Muscle layer of colon (tissue), 2 donors: ENCODE data around the gene NMRK1.

ENCODE experiments used
- H3K27ac ChIP-seq: one replicate; pipeline ENCODE4 v1.7.0; 2013; ENCODE audit warnings: low read depth, mild to moderate bottlenecking, low read length, moderate library complexity
- H3K27me3 ChIP-seq, 2 donors: one replicate each; pipeline ENCODE4 v1.7.0; 2013; ENCODE audit warnings: low read length in 2 of 2, mild to moderate bottlenecking in 2 of 2; ENCODE audit not compliant: insufficient read depth in 2 of 2, control insufficient read depth in 1 of 2
- H3K36me3 ChIP-seq: one replicate; pipeline ENCODE4 v1.7.0; 2013; ENCODE audit warnings: mild to moderate bottlenecking, low read length; ENCODE audit not compliant: insufficient read depth
- H3K4me1 ChIP-seq: one replicate; pipeline ENCODE4 v1.7.0; 2013; ENCODE audit warnings: mild to moderate bottlenecking, low read length; ENCODE audit not compliant: insufficient read depth
- H3K4me3 ChIP-seq, 2 donors: one replicate each; pipeline ENCODE4 v1.7.0; 2013; ENCODE audit warnings: low read length in 2 of 2, low read depth in 1 of 2, mild to moderate bottlenecking in 1 of 2, moderate library complexity in 1 of 2
- H3K9ac ChIP-seq: one replicate; pipeline ENCODE4 v1.7.0; 2013; ENCODE audit warnings: low read length
- H3K9me3 ChIP-seq: one replicate; pipeline ENCODE4 v1.7.0; 2013; ENCODE audit warnings: mild to moderate bottlenecking, low read length
- donor health status: abdominal sarcoma.
- donor health status: Adenocarcinoma of cecum.

The NMRK1 gene

DNA sequence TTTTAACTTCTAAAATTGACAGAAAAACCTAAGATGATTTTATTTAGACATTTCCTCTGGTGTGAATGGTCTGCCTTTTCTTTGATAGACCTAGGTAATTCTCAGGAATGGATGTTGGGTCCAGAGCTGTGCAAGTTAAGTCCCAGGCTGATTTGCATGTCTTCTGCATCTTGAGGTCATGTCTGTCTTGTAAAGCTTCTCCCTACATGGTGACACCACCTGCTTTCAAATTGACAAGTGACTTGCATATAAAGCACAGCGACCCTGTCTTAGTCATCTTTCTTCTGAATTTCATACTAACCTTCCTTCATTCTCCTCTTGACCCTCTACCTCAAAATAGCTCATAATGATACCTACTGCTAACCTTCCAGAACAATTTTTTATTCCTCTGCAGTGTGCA is 29.6 kb upstream of the NMRK1 start:
- no peak overlapping the region for H3K4me3 ChIP-seq
- no peak overlapping the region for H3K27ac ChIP-seq
- no peak overlapping the region for H3K9ac ChIP-seq
- peaks cover 4% of the 10 kb centered on the region for H3K36me3 ChIP-seq
- no peaks in the 10 kb centered on the region for H3K27me3 ChIP-seq
- peaks cover 7% of the 10 kb centered on the region for H3K4me1 ChIP-seq
- H3K9me3 ChIP-seq: no peaks in the 10 kb centered on the region

DNA sequence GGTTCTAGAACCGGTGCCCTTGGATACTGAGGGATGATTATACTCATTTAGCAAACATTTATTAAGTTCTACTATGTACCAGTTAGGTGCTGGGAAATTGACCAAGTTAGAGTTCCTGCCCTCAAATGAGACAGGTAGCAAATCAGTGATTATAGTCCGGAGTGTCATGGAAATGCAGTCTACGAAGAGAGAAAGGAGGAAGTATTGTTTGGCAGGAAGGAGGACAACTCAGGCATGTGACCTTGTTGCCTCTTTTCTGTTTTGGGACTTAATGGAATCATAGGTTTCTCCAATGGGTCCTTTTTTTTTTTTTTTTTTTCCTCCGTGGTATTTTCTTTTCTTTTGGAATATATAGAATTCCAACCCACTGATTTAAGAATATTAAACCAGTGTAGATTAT is 28.4 kb upstream of the NMRK1 start:
- Histone ChIP-seq H3K9ac (no peak overlapping the region), H3K27ac (no peak overlapping the region), H3K4me1 (peaks cover 7% of the 10 kb centered on the region), H3K4me3 (no peak overlapping the region), H3K9me3 (no peaks in the 10 kb centered on the region), H3K27me3 (no peaks in the 10 kb centered on the region), H3K36me3 (peaks cover 4% of the 10 kb centered on the region)

DNA sequence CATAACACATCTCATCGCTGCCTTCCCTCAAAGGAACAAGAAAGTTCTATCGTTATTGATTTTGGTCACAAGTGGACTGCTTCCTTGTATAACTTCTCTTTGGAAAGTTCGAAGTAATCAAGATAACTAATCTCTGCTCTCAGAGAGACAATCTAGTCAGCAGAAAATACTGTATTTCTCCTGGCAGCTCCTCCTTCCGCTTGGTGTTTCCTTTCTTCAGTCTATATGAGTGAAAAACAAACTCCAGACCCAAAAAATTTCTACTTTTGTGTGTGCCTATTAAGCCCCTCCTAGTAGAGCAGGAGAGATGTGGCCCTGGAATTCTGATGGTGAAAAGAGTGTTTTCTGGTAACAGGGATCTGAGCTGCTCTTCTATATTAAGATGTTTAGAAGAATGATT is 24.8 kb upstream of the NMRK1 start:
- Histone ChIP-seq H3K27me3 (no peaks in the 10 kb centered on the region), H3K4me1 (peaks cover 7% of the 10 kb centered on the region), H3K4me3 (no peak overlapping the region), H3K9ac (no peak overlapping the region), H3K27ac (no peak overlapping the region), H3K36me3 (no peaks in the 10 kb centered on the region), H3K9me3 (no peaks in the 10 kb centered on the region)

- no peaks in the 10 kb centered on the region for H3K36me3 ChIP-seq
- H3K27ac ChIP-seq: no peak overlapping the region
- H3K9ac ChIP-seq: no peak overlapping the region
- H3K27me3 ChIP-seq: no peaks in the 10 kb centered on the region
- H3K4me1 ChIP-seq: peaks cover 15% of the 10 kb centered on the region
- H3K4me3 ChIP-seq: no peak overlapping the region
- H3K9me3 ChIP-seq: no peaks in the 10 kb centered on the region
Measured at GRCh38 chr9:75111019-75111622, 23.2 kb upstream of the NMRK1 start.

- H3K27ac ChIP-seq: no peak overlapping the region
- no peak overlapping the region for H3K9ac ChIP-seq
- H3K9me3 ChIP-seq: no peaks in the 10 kb centered on the region
- H3K36me3 ChIP-seq: no peaks in the 10 kb centered on the region
- no peak overlapping the region for H3K4me3 ChIP-seq
- H3K4me1 ChIP-seq: peaks cover 15% of the 10 kb centered on the region
- H3K27me3 ChIP-seq: no peaks in the 10 kb centered on the region
Measured at GRCh38 chr9:75109210-75109839, 21.4 kb upstream of the NMRK1 start.

DNA sequence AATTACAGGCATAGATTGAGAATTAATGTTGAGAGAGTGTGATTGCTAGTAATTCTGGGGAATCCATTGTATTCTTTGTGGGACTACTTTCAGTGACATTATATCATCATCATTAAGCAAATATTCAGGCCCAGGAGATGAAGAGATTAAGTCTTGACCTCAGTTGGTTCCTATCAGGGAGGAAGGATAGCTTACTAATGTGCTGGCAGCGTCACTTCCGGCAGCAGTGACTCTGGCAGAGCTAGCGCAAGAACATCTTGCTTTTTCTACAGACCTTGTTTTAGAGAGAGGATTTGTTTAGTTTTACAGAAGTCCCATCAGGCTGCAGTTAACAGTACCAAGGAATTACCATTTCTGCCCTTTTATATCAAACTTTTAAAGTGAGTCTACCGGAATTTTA is 20.6 kb upstream of the NMRK1 start:
- Histone ChIP-seq H3K4me3 (no peak overlapping the region), H3K27me3 (no peaks in the 10 kb centered on the region), H3K27ac (no peak overlapping the region), H3K4me1 (peaks cover 15% of the 10 kb centered on the region), H3K9ac (no peak overlapping the region), H3K36me3 (no peaks in the 10 kb centered on the region), H3K9me3 (no peaks in the 10 kb centered on the region)

DNA sequence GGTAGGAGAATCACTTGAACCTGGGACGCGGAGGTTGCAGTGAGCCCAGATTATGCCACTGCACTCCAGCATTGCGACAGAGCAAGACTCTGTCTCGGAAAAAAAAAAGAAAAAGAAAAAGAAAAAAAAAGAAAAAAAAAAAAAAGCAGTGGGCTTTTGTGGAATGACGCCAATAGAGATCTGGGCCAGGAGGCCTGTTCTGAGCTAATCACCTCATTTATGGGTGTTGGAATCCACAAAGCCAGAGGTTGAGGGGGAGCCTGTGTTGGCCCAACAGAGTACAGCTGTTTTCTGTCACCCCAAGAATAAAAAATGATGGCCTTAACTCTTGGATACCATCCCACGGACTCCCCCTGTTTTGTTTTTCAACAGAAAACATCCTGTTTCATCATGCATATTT is 18.9 kb upstream of the NMRK1 start:
- no peak overlapping the region for H3K27ac ChIP-seq
- no peaks in the 10 kb centered on the region for H3K36me3 ChIP-seq
- H3K4me1 ChIP-seq: peaks cover 8% of the 10 kb centered on the region
- H3K4me3 ChIP-seq: no peak overlapping the region
- H3K27me3 ChIP-seq: no peaks in the 10 kb centered on the region
- H3K9ac ChIP-seq: no peak overlapping the region
- no peaks in the 10 kb centered on the region for H3K9me3 ChIP-seq

DNA sequence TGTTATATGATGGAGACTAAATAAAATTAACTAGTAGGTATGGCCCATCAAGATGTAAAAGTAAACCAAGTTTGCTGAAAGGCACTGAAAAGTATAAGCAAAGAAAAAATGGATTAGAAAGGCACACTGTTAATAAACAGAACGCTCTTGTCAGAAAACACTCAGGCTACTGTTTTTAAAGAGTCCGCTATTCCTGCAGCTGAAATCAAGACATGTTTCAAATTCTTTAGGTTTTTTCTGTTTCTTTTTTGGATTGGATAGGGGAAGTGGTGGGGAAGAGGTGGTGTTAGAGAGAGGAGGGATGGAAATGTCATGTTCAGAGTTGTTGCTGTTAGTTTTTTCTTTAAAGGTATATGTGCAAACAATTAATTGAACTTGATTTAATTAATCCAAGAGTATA is 17.9 kb upstream of the NMRK1 start:
- H3K27ac ChIP-seq: no peak overlapping the region
- no peak overlapping the region for H3K4me3 ChIP-seq
- H3K27me3 ChIP-seq: no peaks in the 10 kb centered on the region
- no peak overlapping the region for H3K9ac ChIP-seq
- H3K36me3 ChIP-seq: no peaks in the 10 kb centered on the region
- peaks cover 8% of the 10 kb centered on the region for H3K4me1 ChIP-seq
- H3K9me3 ChIP-seq: no peaks in the 10 kb centered on the region

- Histone ChIP-seq H3K27ac (no peak overlapping the region), H3K36me3 (no peaks in the 10 kb centered on the region), H3K4me3 (no peak overlapping the region), H3K9ac (no peak overlapping the region), H3K9me3 (no peaks in the 10 kb centered on the region), H3K27me3 (no peaks in the 10 kb centered on the region), H3K4me1 (peaks cover 8% of the 10 kb centered on the region)
Measured at GRCh38 chr9:75105019-75105540, 17.1 kb upstream of the NMRK1 start.

- no peak overlapping the region for H3K27ac ChIP-seq
- H3K36me3 ChIP-seq: no peaks in the 10 kb centered on the region
- peaks cover 8% of the 10 kb centered on the region for H3K4me1 ChIP-seq
- H3K9me3 ChIP-seq: no peaks in the 10 kb centered on the region
- H3K27me3 ChIP-seq: no peaks in the 10 kb centered on the region
- H3K9ac ChIP-seq: no peak overlapping the region
- H3K4me3 ChIP-seq: no peak overlapping the region
Measured at GRCh38 chr9:75104607-75105006, 16.7 kb upstream of the NMRK1 start.

GRCh38 chr9:75102177-75102790 is 14.3 kb upstream of the NMRK1 start:
- Histone ChIP-seq H3K36me3 (no peaks in the 10 kb centered on the region), H3K9ac (no peak overlapping the region), H3K27me3 (no peaks in the 10 kb centered on the region), H3K9me3 (no peaks in the 10 kb centered on the region), H3K27ac (no peak overlapping the region), H3K4me3 (no peak overlapping the region), H3K4me1 (peaks cover 4% of the 10 kb centered on the region)
